H1 (cell line): ENCODE data around the gene FRY. TPM values are rescaled to one million over a fixed set of nuclear protein-coding genes. Genes with fewer than 3 reads are reported as not detected.
A peak's percentile ranks its signal among the peaks of the same experiment; 100 is the strongest.

Experiments
- CTCF ChIA-PET: fragments of 300-600 bp; sonication (Branson Sonifier 250); formaldehyde crosslinking; loops from one replicate; lab custom pipeline; 2021; ENCODE audit not compliant: partially characterized antibody; lab: Charles Lee
- POLR2A ChIA-PET: fragments of 300-600 bp; sonication (Branson Sonifier 250); formaldehyde crosslinking; loops from one replicate; lab custom pipeline; 2021; ENCODE audit warnings: inconsistent platforms; ENCODE audit not compliant: partially characterized antibody; lab: Charles Lee
- DNase-seq, 2 experiments: peaks; one replicate each; pipeline versions ENCODE4 v3.0.0 to v3.0.0-alpha.2; 2010 to 2022; ENCODE audit warnings: low spot score in 2 of 2, low read depth in 1 of 2, mixed read lengths in 1 of 2
- FAIRE-seq: peaks from 2 replicates; lab custom pipeline; 2011; peaks lifted over from hg19 to GRCh38; lab: Jason Lieb, UNC
- H2AFZ ChIP-seq: 2 replicates; pipeline ENCODE4 v1.8.1; 2012; ENCODE audit warnings: low read length, inconsistent platforms
- H2AK5ac ChIP-seq: 2 replicates; pipeline ENCODE4 v1.6.1; 2013; ENCODE audit warnings: low read depth, low read length
- H2BK120ac ChIP-seq: replicated peaks from 2 replicates; pipeline ENCODE3; 2013; ENCODE audit warnings: low read depth, low read length, inconsistent platforms
- H2BK12ac ChIP-seq: 2 replicates; pipeline ENCODE4 v1.6.1; 2013; ENCODE audit warnings: low read depth, low read length
- H2BK15ac ChIP-seq: 2 replicates; pipeline ENCODE4 v1.6.1; 2013; ENCODE audit warnings: low read length
- H2BK20ac ChIP-seq: 2 replicates; pipeline ENCODE4 v1.6.1; 2013; ENCODE audit warnings: low read length
- H2BK5ac ChIP-seq: 2 replicates; pipeline ENCODE4 v1.6.1; 2013; ENCODE audit warnings: low read depth, low read length
- H3K14ac ChIP-seq: 2 replicates; pipeline ENCODE4 v1.6.1; 2013; ENCODE audit warnings: inconsistent platforms; ENCODE audit not compliant: insufficient read length
- H3K18ac ChIP-seq: 2 replicates; pipeline ENCODE4 v1.6.1; 2013; ENCODE audit warnings: low read length; ENCODE audit errors: extremely low read depth
- H3K23ac ChIP-seq: 2 replicates; pipeline ENCODE4 v1.6.1; 2013; ENCODE audit warnings: inconsistent platforms; ENCODE audit not compliant: insufficient read length
- H3K23me2 ChIP-seq: 2 replicates; pipeline ENCODE4 v1.6.1; 2013; ENCODE audit warnings: low read depth, low read length
- H3K27ac ChIP-seq: 2 replicates; pipeline ENCODE4 v1.6.1; 2011; ENCODE audit warnings: low read depth, low read length, inconsistent platforms
- H3K27me3 ChIP-seq, 4 experiments: replicated peaks in 1 of 4; 1 replicate in 1 of 4; 2 replicates in 3 of 4; pipeline versions ENCODE4 v1.6.1 to v1.8.1; 2011 to 2013; ENCODE audit warnings: low read length in 3 of 4, mild to moderate bottlenecking in 3 of 4, inconsistent platforms in 2 of 4, mixed read lengths in 2 of 4, moderate library complexity in 1 of 4; ENCODE audit not compliant: control insufficient read depth in 3 of 4, insufficient read depth in 3 of 4; ENCODE audit errors: extremely low read depth in 1 of 4
- H3K36me3 ChIP-seq, 4 experiments: 2 replicates each; pipeline versions ENCODE4 v1.6.1 to v1.8.1; 2011 to 2013; ENCODE audit warnings: mild to moderate bottlenecking in 4 of 4, low read length in 3 of 4, moderate library complexity in 2 of 4, control low read depth in 1 of 4, inconsistent platforms in 1 of 4; ENCODE audit not compliant: insufficient read depth in 4 of 4, control insufficient read depth in 2 of 4
- H3K4ac ChIP-seq: replicated peaks from 2 replicates; pipeline ENCODE3; 2013; ENCODE audit warnings: low read length, low read depth, mixed read lengths, inconsistent platforms; ENCODE audit not compliant: insufficient read length
- H3K4me1 ChIP-seq, 4 experiments: replicated peaks in 1 of 4; 1 replicate in 1 of 4; 2 replicates in 3 of 4; pipeline versions ENCODE4 v1.6.1 to v1.8.1; 2011 to 2013; ENCODE audit warnings: low read length in 3 of 4, inconsistent platforms in 2 of 4, mixed read lengths in 1 of 4; ENCODE audit not compliant: insufficient read depth in 4 of 4, control insufficient read depth in 3 of 4
- H3K4me2 ChIP-seq, 2 experiments: 2 replicates each; pipeline versions ENCODE4 v1.6.1 to v1.8.1; 2011 to 2013; ENCODE audit warnings: low read depth in 2 of 2, low read length in 2 of 2, control low read depth in 1 of 2, inconsistent platforms in 1 of 2, mild to moderate bottlenecking in 1 of 2; ENCODE audit not compliant: insufficient read depth in 1 of 2
- H3K4me3 ChIP-seq, 4 experiments: fragments of 200-600, 300-600 bp in 1 of 4; sonication (generic), shearing (Covaris generic), sonication (Bioruptor Twin) in 1 of 4; 2 replicates each; pipeline versions ENCODE4 v1.5.1 to v1.8.1; 2011 to 2016; ENCODE audit warnings: low read length in 4 of 4, low read depth in 3 of 4, control low read depth in 2 of 4, inconsistent platforms in 2 of 4, mild to moderate bottlenecking in 2 of 4, mixed read lengths in 1 of 4, moderate library complexity in 1 of 4; ENCODE audit not compliant: insufficient read depth in 2 of 4; ENCODE audit errors: extremely low read depth in 1 of 4
- H3K56ac ChIP-seq: replicated peaks from 2 replicates; pipeline ENCODE3; 2013; ENCODE audit warnings: low read depth, mild to moderate bottlenecking, mixed read lengths, low read length, inconsistent platforms; ENCODE audit not compliant: insufficient read length
- H3K79me1 ChIP-seq: 2 replicates; pipeline ENCODE4 v1.6.1; 2013; ENCODE audit warnings: low read depth, low read length, control low read depth
- H3K79me2 ChIP-seq, 2 experiments: 2 replicates each; pipeline versions ENCODE4 v1.6.1 to v1.8.1; 2012 to 2013; ENCODE audit warnings: low read length in 2 of 2, mild to moderate bottlenecking in 2 of 2, inconsistent platforms in 1 of 2; ENCODE audit not compliant: insufficient read depth in 2 of 2, control insufficient read depth in 1 of 2
- H3K9ac ChIP-seq, 4 experiments: replicated peaks in 1 of 4; 1 replicate in 1 of 4; 2 replicates in 3 of 4; pipeline versions ENCODE4 v1.6.1 to v1.8.1; 2011 to 2013; ENCODE audit warnings: low read depth in 3 of 4, low read length in 3 of 4, control low read depth in 2 of 4, mild to moderate bottlenecking in 2 of 4, moderate library complexity in 2 of 4, inconsistent platforms in 1 of 4; ENCODE audit errors: extremely low read depth in 1 of 4
- H3K9me3 ChIP-seq, 2 experiments: 2 replicates each; pipeline versions ENCODE4 v1.6.1 to v1.8.1; 2012 to 2013; ENCODE audit warnings: mild to moderate bottlenecking in 2 of 2, moderate library complexity in 2 of 2, control low read depth in 1 of 2, inconsistent platforms in 1 of 2, low read depth in 1 of 2, low read length in 1 of 2, mixed read lengths in 1 of 2; ENCODE audit not compliant: insufficient read depth in 2 of 2
- H4K20me1 ChIP-seq, 2 experiments: replicated peaks in 1 of 2; 2 replicates each; pipeline versions ENCODE3 to v1.8.1; 2011 to 2013; ENCODE audit warnings: inconsistent platforms in 2 of 2, low read length in 2 of 2, mild to moderate bottlenecking in 1 of 2; ENCODE audit not compliant: insufficient read depth in 2 of 2, control insufficient read depth in 1 of 2
- H4K5ac ChIP-seq: 2 replicates; pipeline ENCODE4 v1.6.1; 2013; ENCODE audit warnings: low read length, low read depth, mixed read lengths, inconsistent platforms; ENCODE audit not compliant: insufficient read length
- H4K8ac ChIP-seq: 2 replicates; pipeline ENCODE4 v1.8.0; 2013; ENCODE audit warnings: mild to moderate bottlenecking, moderate library complexity, low read length, inconsistent platforms; ENCODE audit not compliant: insufficient read depth; ENCODE audit errors: extremely low read depth
- H4K91ac ChIP-seq: replicated peaks from 2 replicates; pipeline ENCODE3; 2013; ENCODE audit warnings: low read length, mixed read lengths, inconsistent platforms; ENCODE audit not compliant: insufficient read length
- CBX5 ChIP-seq: fragments of 300-800, 300-1000 bp; sonication (generic); IDR thresholded peaks from 2 replicates; pipeline ENCODE4 v1.7.1; 2016; ENCODE audit warnings: antibody characterized with exemption, low read length, low read depth
- JUND ChIP-seq: IDR thresholded peaks from 2 replicates; pipeline ENCODE4 v1.6.1; 2011; ENCODE audit warnings: mild to moderate bottlenecking, improper control_type of control experiment, low read length
- NRF1 ChIP-seq: IDR thresholded peaks from 2 replicates; pipeline ENCODE4 v1.6.1; 2011; ENCODE audit warnings: mild to moderate bottlenecking, low read depth, low read length, improper control_type of control experiment
- SP2 ChIP-seq: IDR thresholded peaks from 2 replicates; pipeline ENCODE4 v1.6.1; 2012; ENCODE audit warnings: mild to moderate bottlenecking, low read length, inconsistent platforms
- ZNF274 ChIP-seq: IDR thresholded peaks from 2 replicates; pipeline ENCODE4 v1.7.0; 2012; ENCODE audit warnings: low read length, borderline replicate concordance; ENCODE audit errors: extremely low read depth
- WGBS, 2 experiments: shearing (Covaris generic) in 1 of 2; methylation state at CpG; one replicate each; pipeline versions ENCODE4 v1.1.6 to v1.1.7; 2013 to 2015; ENCODE audit warnings: low lambda C conversion rate in 2 of 2, mixed read lengths in 2 of 2, inconsistent platforms in 1 of 2, low coverage in 1 of 2, missing lambda C conversion rate in 1 of 2; ENCODE audit not compliant: insufficient replicate concordance in 2 of 2, insufficient coverage in 1 of 2, insufficient read length in 1 of 2; ENCODE audit errors: extremely low coverage in 1 of 2, missing lambda C conversion rate in 1 of 2; 5-methylcytosine and 5-hydroxymethylcytosine counted together
- polyA plus RNA-seq, 7 experiments: library from polyadenylated mRNA; depleted of rRNA in 3 of 7; stranded (reverse) in 5 of 7; unstranded in 2 of 7; fragments of >200 nt in 5 of 7; fragments of 200-250 nt in 2 of 7; gene quantifications; 1 replicate in 5 of 7; 2 replicates in 1 of 7; 4 replicates in 1 of 7; pipeline versions ENCODE4 v1.2.1 to v1.2.3, GENCODE V29; 2011 to 2013; ENCODE audit warnings: missing spikeins in 2 of 7, mixed read lengths in 2 of 7
- total RNA-seq: library from RNA; stranded (reverse); fragmentation: NEBNext Ultra II Directional; extraction: Animal tissue kit (Norgen Biotek cat#: 25700); gene quantifications from 2 replicates; pipeline ENCODE4 v1.2.1, GENCODE V29; 2021
- TF ChIP-seq, protein P1 (sequence below): IDR thresholded peaks from 2 replicates; pipeline ENCODE4 v1.6.1; 2012; ENCODE audit warnings: low read length, inconsistent platforms
- TF ChIP-seq, protein P2 (sequence below): IDR thresholded peaks from 2 replicates; pipeline ENCODE4 v1.6.1; 2012; ENCODE audit warnings: inconsistent platforms

Gene FRY
- total and polyA plus RNA-seq, 2 of the 8 experiments (the other 6 are each of a cell fraction or from before 2014, with no cell fraction given), result 4.3 to 9.2 TPM

DNA sequence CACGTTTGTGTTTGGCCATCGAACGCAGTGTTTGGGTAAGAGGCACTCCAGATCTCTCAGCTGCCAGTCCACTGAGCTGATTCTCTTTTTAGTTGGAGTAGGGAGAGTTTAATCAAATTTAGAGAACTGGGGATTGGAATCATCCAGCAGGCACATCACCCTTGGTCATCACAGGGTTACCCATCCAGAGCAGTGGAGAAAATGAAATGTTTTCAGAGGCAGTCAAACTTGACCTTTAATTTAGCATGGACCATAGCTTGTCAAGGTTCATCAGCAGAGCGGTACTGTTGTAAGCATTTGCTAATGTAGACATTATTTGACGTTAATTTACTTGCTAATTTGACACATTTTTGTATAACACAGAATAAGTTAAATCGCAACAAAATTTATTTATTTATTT lies 18.4 kb upstream of the FRY start:
- peak overlapping the region; percentile 5; the same call in 1 of the 2 replicates for H2BK5ac ChIP-seq
- H4K5ac ChIP-seq, result no peak overlapping the region
- no peaks in the 10 kb centered on the region for H3K27me3 ChIP-seq
- POLR2A ChIA-PET, result no interaction called here
- no peak overlapping the region for H3K4ac ChIP-seq
- no peak overlapping the region for H3K4me2 ChIP-seq
- no peaks in the 10 kb centered on the region for H3K23me2 ChIP-seq
- no peak overlapping the region for H2AK5ac ChIP-seq
- no peak overlapping the region for H4K8ac ChIP-seq
- H2BK12ac ChIP-seq, result no peak overlapping the region
- FAIRE-seq, result no peak
- WGBS, 2 experiments, result 88% methylated on average over 6 of the region's 6 CpGs; no CpG with 5 or more reads in 1 of the 2 experiments
- no peak overlapping the region for H3K56ac ChIP-seq
- no peak overlapping the region for H3K9ac ChIP-seq
- H3K27ac ChIP-seq, result no peak overlapping the region
- no peaks in the 10 kb centered on the region; a peak in 1 of 7 replicates for H3K4me1 ChIP-seq
- H3K79me1 ChIP-seq, result no peaks in the 10 kb centered on the region
- H3K18ac ChIP-seq, result no peak overlapping the region
- H3K14ac ChIP-seq, result no peak overlapping the region
- peak overlapping the region; percentile 13 for H2BK120ac ChIP-seq
- no peak overlapping the region for H2BK15ac ChIP-seq
- H2BK20ac ChIP-seq, result no peak overlapping the region
- H3K9me3 ChIP-seq, result no peaks in the 10 kb centered on the region
- H3K23ac ChIP-seq, result no peak overlapping the region
- TF ChIP-seq ZNF274 (no peak), CBX5 (no peak), SP2 (no peak), JUND (no peak), NRF1 (no peak)
- TF ChIP-seq, protein P1, sequence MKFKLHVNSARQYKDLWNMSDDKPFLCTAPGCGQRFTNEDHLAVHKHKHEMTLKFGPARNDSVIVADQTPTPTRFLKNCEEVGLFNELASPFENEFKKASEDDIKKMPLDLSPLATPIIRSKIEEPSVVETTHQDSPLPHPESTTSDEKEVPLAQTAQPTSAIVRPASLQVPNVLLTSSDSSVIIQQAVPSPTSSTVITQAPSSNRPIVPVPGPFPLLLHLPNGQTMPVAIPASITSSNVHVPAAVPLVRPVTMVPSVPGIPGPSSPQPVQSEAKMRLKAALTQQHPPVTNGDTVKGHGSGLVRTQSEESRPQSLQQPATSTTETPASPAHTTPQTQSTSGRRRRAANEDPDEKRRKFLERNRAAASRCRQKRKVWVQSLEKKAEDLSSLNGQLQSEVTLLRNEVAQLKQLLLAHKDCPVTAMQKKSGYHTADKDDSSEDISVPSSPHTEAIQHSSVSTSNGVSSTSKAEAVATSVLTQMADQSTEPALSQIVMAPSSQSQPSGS, result no peak
- TF ChIP-seq, protein P2, sequence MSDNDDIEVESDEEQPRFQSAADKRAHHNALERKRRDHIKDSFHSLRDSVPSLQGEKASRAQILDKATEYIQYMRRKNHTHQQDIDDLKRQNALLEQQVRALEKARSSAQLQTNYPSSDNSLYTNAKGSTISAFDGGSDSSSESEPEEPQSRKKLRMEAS, result no peak
- TF ChIP-seq, all 59 proteins: peak for 0
- no peaks in the 10 kb centered on the region for H3K79me2 ChIP-seq
- CTCF ChIA-PET, result interaction anchor here (0.8 to 1.8 kb wide), 3 partner anchors 12 to 233 kb away, joined by 4 to 5 read pairs (median 4); no protein-coding TSS in a partner anchor
- H3K36me3 ChIP-seq, result no peaks in the 10 kb centered on the region
- no peak overlapping the region for H2AFZ ChIP-seq
- no peak for DNase-seq
- H4K20me1 ChIP-seq, result no peaks in the 10 kb centered on the region
- H4K91ac ChIP-seq, result no peak overlapping the region
- H3K4me3 ChIP-seq, result no peak overlapping the region
